Epithelial cell of esophagus (primary cell): ENCODE data around the gene VRK2.

Experiments
- DNase-seq: peaks from one replicate; pipeline ENCODE4 v3.0.0; 2010; ENCODE audit warnings: low read depth
- H3K4me3 ChIP-seq: 2 replicates; pipeline ENCODE4 v1.5.1; 2011; ENCODE audit warnings: mild to moderate bottlenecking, low read length, control low read depth
- CTCF ChIP-seq: IDR thresholded peaks from 2 replicates; pipeline ENCODE4 v1.5.1; 2011; ENCODE audit warnings: low read depth, mild to moderate bottlenecking, low read length, control low read depth, inconsistent platforms; ENCODE audit not compliant: insufficient read depth; ENCODE audit errors: missing control alignments

VRK2 gene

GRCh38 chr2:58042486-58042970, 4.1 kb upstream of the VRK2 start:
- TF ChIP-seq CTCF = no peak
- H3K4me3 ChIP-seq = no peak overlapping the region
- peak; percentile 91 for DNase-seq

- TF ChIP-seq CTCF = no peak
- H3K4me3 ChIP-seq = no peak overlapping the region
- no peak for DNase-seq
These were observed 2.5 kb upstream of the VRK2 start for GRCh38 chr2:58044145-58044544.

- peak overlapping the region; percentile 78 for H3K4me3 ChIP-seq
- no peak for TF ChIP-seq CTCF
- DNase-seq = no peak
These were observed 849 bp upstream of the VRK2 start for GRCh38 chr2:58045580-58046334.

- H3K4me3 ChIP-seq = peak overlapping the region; percentile 78
- no peak for DNase-seq
- TF ChIP-seq CTCF = no peak
These were observed 346 bp upstream of the VRK2 start for GRCh38 chr2:58046335-58046584.

- no peak for TF ChIP-seq CTCF
- no peak for DNase-seq
- peak overlapping the region; percentile 78 for H3K4me3 ChIP-seq
These were observed 848 bp downstream of the VRK2 start for GRCh38 chr2:58047373-58047935.

DNA sequence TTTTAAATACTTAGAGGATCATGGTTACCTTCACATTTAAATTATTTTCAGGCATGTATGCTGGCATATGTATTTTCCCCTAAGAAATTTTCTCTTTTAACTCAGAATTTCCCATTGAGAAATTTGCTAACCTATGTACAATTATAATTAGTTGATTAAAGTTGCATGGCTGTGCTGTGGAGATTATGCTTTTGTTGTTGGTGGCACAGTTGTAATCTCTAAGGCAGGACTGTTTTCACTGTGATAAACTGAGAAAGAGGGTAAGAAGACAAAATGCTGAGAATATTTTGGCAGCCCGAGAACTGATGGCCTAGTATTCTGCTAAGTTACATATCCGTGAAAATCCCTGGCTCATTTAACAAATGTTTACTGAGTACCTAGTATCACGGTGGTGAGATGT, 1.4 kb downstream of the VRK2 start:
- no peak for DNase-seq
- no peak for TF ChIP-seq CTCF
- peak overlapping the region; percentile 78 for H3K4me3 ChIP-seq

GRCh38 chr2:58051445-58051844, 4.8 kb downstream of the VRK2 start:
- no peak for DNase-seq
- TF ChIP-seq CTCF = no peak
- H3K4me3 ChIP-seq = no peak overlapping the region
